GM23248 (cell line): Measurements from ENCODE around the gene CSNK1G2.

Source experiments
- EZH2 ChIP-seq: fragments of 200-600 bp; sonication (generic); IDR thresholded peaks from 2 replicates; pipeline ENCODE4 v1.6.1; 2018; ENCODE audit warnings: antibody characterized with exemption, mild to moderate bottlenecking; ENCODE audit not compliant: insufficient read depth, poor library complexity, severe bottlenecking
- EZH2phosphoT487 ChIP-seq: fragments of 200-600 bp; sonication (generic); IDR thresholded peaks from 2 replicates; pipeline ENCODE4 v1.6.1; 2018; ENCODE audit warnings: antibody characterized with exemption, moderate library complexity, mild to moderate bottlenecking, low read depth; ENCODE audit not compliant: insufficient read depth

GRCh38 chr19:1942078-1942933 is 1.3 kb downstream of the CSNK1G2 start:
- TF ChIP-seq EZH2 (no peak), EZH2phosphoT487 (no peak)
